Upper lobe of left lung (tissue), 4 donors: ENCODE results near the gene TMEM92.
A peak's percentile ranks its signal among the peaks of the same experiment; 100 is the strongest.
"Not testable (repeated sequence)": the region's sequence is repeated elsewhere in the genome, so short reads cannot be mapped to it uniquely, and the experiment has no call there.

Source experiments
- CTCF ChIP-seq, 6 experiments: fragments of 450-650 bp in 4 of 6; fragments of 200-600 bp in 2 of 6; sonication (generic) in 2 of 6; IDR thresholded peaks; one replicate each; pipeline ENCODE4 v1.5.1; 2016 to 2019; ENCODE audit warnings: antibody characterized with exemption in 6 of 6
- POLR2A ChIP-seq, 4 donors: fragments of 450-650 bp; IDR thresholded peaks; one replicate each; pipeline ENCODE4 v1.5.1; 2016 to 2017; ENCODE audit warnings: antibody characterized with exemption in 4 of 4, mild to moderate bottlenecking in 2 of 4
- POLR2AphosphoS5 ChIP-seq, 2 donors: sonication (generic); formaldehyde crosslinking; IDR thresholded peaks; one replicate each; pipeline ENCODE4 v1.5.1; 2017; ENCODE audit warnings: antibody characterized with exemption in 2 of 2

GRCh38 chr17:50287302-50287701 is 13.0 kb downstream of the TMEM92 start:
- not testable (repeated sequence) for TF ChIP-seq POLR2A, CTCF (IDR thresholded peaks at IDR 0.05)
- peak in 1 of 2 donors; percentile 21 for TF ChIP-seq POLR2AphosphoS5 (IDR thresholded peaks at IDR 0.05)
